GM19023 (cell line): Measurements from ENCODE around the gene ARL6IP6.

Source experiments
- ATAC-seq: cut with Tn5 transposase; IDR thresholded peaks from one replicate; pipeline ENCODE4 v1.9.1; 2021; ENCODE audit warnings: mild to moderate bottlenecking, moderate library complexity; ENCODE audit not compliant: unreplicated experiment

ARL6IP6 gene

DNA sequence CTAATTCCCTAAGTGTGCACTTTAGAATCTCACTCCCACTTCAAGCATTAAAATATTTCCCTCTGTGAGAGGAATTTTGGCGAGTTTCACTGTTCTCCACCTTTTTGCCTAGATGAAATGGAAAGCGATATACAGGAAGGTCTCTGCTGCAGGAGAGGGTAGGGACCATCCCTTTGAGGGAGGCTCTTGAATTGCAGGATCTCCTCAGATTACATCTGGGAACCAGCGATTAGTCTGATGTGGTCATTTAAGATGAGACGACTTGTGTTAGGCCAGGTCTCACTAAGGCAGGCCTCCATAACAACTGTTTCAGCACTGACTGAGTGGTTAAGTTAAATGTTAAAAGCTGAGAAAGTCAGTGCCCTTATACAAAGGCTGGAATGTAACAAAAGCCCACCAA, 74.6 kb downstream of the ARL6IP6 start:
- ATAC-seq: no peak

DNA sequence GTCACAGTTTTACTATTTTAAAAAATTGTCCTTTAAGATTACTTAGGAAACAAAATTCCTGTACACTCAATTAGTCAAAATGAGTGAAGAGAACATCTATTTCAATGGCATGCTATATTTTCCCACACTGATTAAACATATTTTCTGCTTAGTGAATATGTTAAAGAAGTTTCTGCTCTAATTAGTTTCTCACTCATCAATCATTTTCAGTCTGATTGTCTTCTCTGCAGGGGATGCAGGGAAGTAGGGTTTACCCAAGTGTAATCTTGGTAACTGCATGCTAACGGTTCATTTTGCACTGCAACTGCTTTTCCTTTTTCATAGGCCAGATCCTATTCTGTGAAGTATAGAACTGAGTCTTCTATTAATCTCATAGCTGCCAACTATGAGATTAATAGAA, 78.5 kb downstream of the ARL6IP6 start:
- no peak for ATAC-seq

DNA sequence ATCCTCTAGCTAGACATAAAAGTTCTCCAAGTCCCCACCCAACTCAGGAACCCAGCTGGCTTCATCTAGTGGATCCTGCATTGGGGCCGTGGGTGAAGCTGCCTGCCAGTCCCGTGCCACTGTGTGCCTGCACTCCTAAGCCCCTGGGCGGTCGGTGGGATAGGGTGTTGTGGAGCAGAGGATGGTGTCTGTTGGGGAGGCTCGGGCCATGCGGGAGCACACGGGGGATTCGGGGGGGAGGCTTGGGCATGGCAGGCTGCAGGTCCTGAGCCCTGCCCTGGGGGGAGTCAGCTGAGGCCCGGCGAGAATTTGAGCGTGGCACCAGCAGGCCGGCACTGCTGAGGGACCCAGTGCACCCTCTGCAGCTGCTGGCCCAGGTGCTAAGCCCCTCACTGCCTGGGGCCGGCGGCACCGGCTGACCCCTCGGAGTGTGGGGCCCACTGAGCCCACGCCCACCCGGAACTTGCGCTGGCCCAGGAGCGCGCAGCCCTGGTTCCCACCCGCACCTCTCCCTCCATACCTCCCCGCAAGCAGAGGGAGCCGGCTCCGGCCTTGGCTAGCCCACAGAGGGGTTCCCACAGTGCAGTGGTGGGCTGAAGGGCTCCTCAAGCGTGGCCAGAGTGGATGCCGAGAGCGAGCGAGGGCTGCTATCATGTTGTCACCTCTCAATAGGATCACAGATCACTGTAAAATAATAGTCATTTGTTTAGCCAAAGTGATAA, 86.4 kb downstream of the ARL6IP6 start:
- ATAC-seq: no peak

DNA sequence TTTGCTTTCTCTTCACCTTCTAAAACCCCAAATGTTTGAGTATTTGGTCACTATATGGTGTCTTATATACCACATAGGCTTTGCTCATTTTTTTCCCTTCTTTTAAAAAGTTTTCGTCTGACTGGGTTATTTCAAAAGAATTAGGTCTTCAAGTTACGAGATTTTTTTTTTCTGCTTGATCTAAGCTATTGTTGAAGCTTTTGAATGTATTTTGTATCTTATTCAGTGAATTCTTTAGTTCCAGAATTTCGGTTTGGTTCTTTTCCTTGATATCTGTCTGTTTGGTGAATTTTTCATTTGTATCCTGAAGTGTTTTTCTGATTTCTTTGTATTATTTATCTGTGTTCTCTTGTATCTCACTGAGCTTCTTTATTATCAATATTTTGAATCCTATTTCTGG, 93.5 kb downstream of the ARL6IP6 start:
- ATAC-seq: no peak
